ENCODE measurements around the gene CLEC12A.

Gene CLEC12A

GRCh38 chr12:9971181-9971580 lies at the start of gene CLEC12A:
CLEC12A (plus strand) TSS chr12:9971409; CDS start chr12:9971597, 188 bp downstream.
- H3K27ac ChIP-seq (ENCODE audit: low read length) = no peak within 1 kb of the TSS

GRCh38 chr12:9922429-9922828 lies 48.8 kb upstream of the CLEC12A start:
- H3K9me3 ChIP-seq (ENCODE audit: control insufficient read depth in 2 of 2, low read length in 2 of 2) = no peaks in the 10 kb centered on the region
- no peaks in the 10 kb centered on the region for H3K36me3 ChIP-seq (ENCODE audit: control insufficient read depth in 2 of 2, insufficient read depth in 2 of 2, low read length in 2 of 2)
- no peak overlapping the region for H3K27ac ChIP-seq (ENCODE audit: low read length)
- H3K4me1 ChIP-seq (ENCODE audit: control insufficient read depth, insufficient read depth, low read length) = no peaks in the 10 kb centered on the region
- no peaks in the 10 kb centered on the region for H3K27me3 ChIP-seq (ENCODE audit: control insufficient read depth in 1 of 2, insufficient read depth in 2 of 2, low read length in 2 of 2)
- no peak overlapping the region for H3K9ac ChIP-seq (ENCODE audit: low read length in 2 of 2)
- no peak overlapping the region for H3K4me3 ChIP-seq (ENCODE audit: low read length in 2 of 2)

More at GRCh38 chr12:9971181-9971580, at the start of gene CLEC12A:
- H3K9me3 ChIP-seq (ENCODE audit: control insufficient read depth in 2 of 2, low read length in 2 of 2) = no peaks in the 10 kb centered on the region
- no peaks in the 10 kb centered on the region for H3K27me3 ChIP-seq (ENCODE audit: control insufficient read depth in 1 of 2, insufficient read depth in 2 of 2, low read length in 2 of 2)
- no peaks in the 10 kb centered on the region for H3K4me1 ChIP-seq (ENCODE audit: control insufficient read depth, insufficient read depth, low read length)
- H3K4me3 ChIP-seq (ENCODE audit: low read length in 2 of 2) = no peak within 1 kb of the TSS
- H3K9ac ChIP-seq (ENCODE audit: low read length in 2 of 2) = no peak within 1 kb of the TSS
- no peaks in the 10 kb centered on the region for H3K36me3 ChIP-seq (ENCODE audit: control insufficient read depth in 2 of 2, insufficient read depth in 2 of 2, low read length in 2 of 2)

GRCh38 chr12:9925705-9926393 lies 45.4 kb upstream of the CLEC12A start:
- Histone ChIP-seq H3K36me3 (ENCODE audit: control insufficient read depth in 2 of 2, insufficient read depth in 2 of 2, low read length in 2 of 2) (no peaks in the 10 kb centered on the region), H3K27me3 (ENCODE audit: control insufficient read depth in 1 of 2, insufficient read depth in 2 of 2, low read length in 2 of 2) (no peaks in the 10 kb centered on the region), H3K9me3 (ENCODE audit: control insufficient read depth in 2 of 2, low read length in 2 of 2) (no peaks in the 10 kb centered on the region), H3K4me3 (ENCODE audit: low read length in 2 of 2) (peak overlapping the region in 1 of 2 donors; percentile 44), H3K4me1 (ENCODE audit: control insufficient read depth, insufficient read depth, low read length) (no peaks in the 10 kb centered on the region), H3K27ac (ENCODE audit: low read length) (no peak overlapping the region), H3K9ac (ENCODE audit: low read length in 2 of 2) (no peak overlapping the region)

- Histone ChIP-seq H3K4me1 (ENCODE audit: control insufficient read depth, insufficient read depth, low read length) (no peaks in the 10 kb centered on the region), H3K9me3 (ENCODE audit: control insufficient read depth in 2 of 2, low read length in 2 of 2) (no peaks in the 10 kb centered on the region), H3K27me3 (ENCODE audit: control insufficient read depth in 1 of 2, insufficient read depth in 2 of 2, low read length in 2 of 2) (no peaks in the 10 kb centered on the region), H3K4me3 (ENCODE audit: low read length in 2 of 2) (no peak overlapping the region), H3K9ac (ENCODE audit: low read length in 2 of 2) (no peak overlapping the region), H3K36me3 (ENCODE audit: control insufficient read depth in 2 of 2, insufficient read depth in 2 of 2, low read length in 2 of 2) (no peaks in the 10 kb centered on the region), H3K27ac (ENCODE audit: low read length) (no peak overlapping the region)
Observed at GRCh38 chr12:9926876-9927275, 44.3 kb upstream of the CLEC12A start.

GRCh38 chr12:9928607-9929006 lies 42.6 kb upstream of the CLEC12A start:
- Histone ChIP-seq H3K36me3 (ENCODE audit: control insufficient read depth in 2 of 2, insufficient read depth in 2 of 2, low read length in 2 of 2) (no peaks in the 10 kb centered on the region), H3K4me3 (ENCODE audit: low read length in 2 of 2) (no peak overlapping the region), H3K9me3 (ENCODE audit: control insufficient read depth in 2 of 2, low read length in 2 of 2) (no peaks in the 10 kb centered on the region), H3K27ac (ENCODE audit: low read length) (no peak overlapping the region), H3K4me1 (ENCODE audit: control insufficient read depth, insufficient read depth, low read length) (no peaks in the 10 kb centered on the region), H3K27me3 (ENCODE audit: control insufficient read depth in 1 of 2, insufficient read depth in 2 of 2, low read length in 2 of 2) (no peaks in the 10 kb centered on the region), H3K9ac (ENCODE audit: low read length in 2 of 2) (no peak overlapping the region)

GRCh38 chr12:9931245-9931644 lies 40.0 kb upstream of the CLEC12A start:
- no peaks in the 10 kb centered on the region for H3K4me1 ChIP-seq (ENCODE audit: control insufficient read depth, insufficient read depth, low read length)
- no peaks in the 10 kb centered on the region for H3K36me3 ChIP-seq (ENCODE audit: control insufficient read depth in 2 of 2, insufficient read depth in 2 of 2, low read length in 2 of 2)
- no peaks in the 10 kb centered on the region for H3K27me3 ChIP-seq (ENCODE audit: control insufficient read depth in 1 of 2, insufficient read depth in 2 of 2, low read length in 2 of 2)
- no peak overlapping the region for H3K9ac ChIP-seq (ENCODE audit: low read length in 2 of 2)
- H3K9me3 ChIP-seq (ENCODE audit: control insufficient read depth in 2 of 2, low read length in 2 of 2) = no peaks in the 10 kb centered on the region
- H3K4me3 ChIP-seq (ENCODE audit: low read length in 2 of 2) = no peak overlapping the region
- H3K27ac ChIP-seq (ENCODE audit: low read length) = no peak overlapping the region

- Histone ChIP-seq H3K4me3 (ENCODE audit: low read length in 2 of 2) (no peak within 1 kb of the TSS), H3K4me1 (ENCODE audit: control insufficient read depth, insufficient read depth, low read length) (no peaks in the 10 kb centered on the region), H3K9me3 (ENCODE audit: control insufficient read depth in 2 of 2, low read length in 2 of 2) (no peaks in the 10 kb centered on the region), H3K36me3 (ENCODE audit: control insufficient read depth in 2 of 2, insufficient read depth in 2 of 2, low read length in 2 of 2) (no peaks in the 10 kb centered on the region), H3K9ac (ENCODE audit: low read length in 2 of 2) (no peak within 1 kb of the TSS), H3K27me3 (ENCODE audit: control insufficient read depth in 1 of 2, insufficient read depth in 2 of 2, low read length in 2 of 2) (no peaks in the 10 kb centered on the region), H3K27ac (ENCODE audit: low read length) (no peak within 1 kb of the TSS)
Observed at GRCh38 chr12:9932270-9932669, 38.9 kb upstream of the CLEC12A start, which contains the start of gene CLEC2A. CLEC2A (minus strand) TSS chr12:9932370; CDS start chr12:9932329, 41 bp downstream.

- H3K36me3 ChIP-seq (ENCODE audit: control insufficient read depth in 2 of 2, insufficient read depth in 2 of 2, low read length in 2 of 2) = no peaks in the 10 kb centered on the region
- no peaks in the 10 kb centered on the region for H3K9me3 ChIP-seq (ENCODE audit: control insufficient read depth in 2 of 2, low read length in 2 of 2)
- no peak overlapping the region for H3K27ac ChIP-seq (ENCODE audit: low read length)
- no peaks in the 10 kb centered on the region for H3K27me3 ChIP-seq (ENCODE audit: control insufficient read depth in 1 of 2, insufficient read depth in 2 of 2, low read length in 2 of 2)
- no peaks in the 10 kb centered on the region for H3K4me1 ChIP-seq (ENCODE audit: control insufficient read depth, insufficient read depth, low read length)
- no peak overlapping the region for H3K9ac ChIP-seq (ENCODE audit: low read length in 2 of 2)
- H3K4me3 ChIP-seq (ENCODE audit: low read length in 2 of 2) = no peak overlapping the region
Observed at GRCh38 chr12:9933958-9934357, 37.3 kb upstream of the CLEC12A start.

GRCh38 chr12:9935026-9935425 lies 36.2 kb upstream of the CLEC12A start:
- no peaks in the 10 kb centered on the region for H3K27me3 ChIP-seq (ENCODE audit: control insufficient read depth in 1 of 2, insufficient read depth in 2 of 2, low read length in 2 of 2)

GRCh38 chr12:9936591-9936990 lies 34.6 kb upstream of the CLEC12A start:
- H3K36me3 ChIP-seq (ENCODE audit: control insufficient read depth in 2 of 2, insufficient read depth in 2 of 2, low read length in 2 of 2) = no peaks in the 10 kb centered on the region
- no peaks in the 10 kb centered on the region for H3K27me3 ChIP-seq (ENCODE audit: control insufficient read depth in 1 of 2, insufficient read depth in 2 of 2, low read length in 2 of 2)
- H3K27ac ChIP-seq (ENCODE audit: low read length) = no peak overlapping the region
- H3K9me3 ChIP-seq (ENCODE audit: control insufficient read depth in 2 of 2, low read length in 2 of 2) = no peaks in the 10 kb centered on the region
- no peak overlapping the region for H3K9ac ChIP-seq (ENCODE audit: low read length in 2 of 2)
- no peak overlapping the region for H3K4me3 ChIP-seq (ENCODE audit: low read length in 2 of 2)
- no peaks in the 10 kb centered on the region for H3K4me1 ChIP-seq (ENCODE audit: control insufficient read depth, insufficient read depth, low read length)

More at GRCh38 chr12:9935026-9935425, 36.2 kb upstream of the CLEC12A start:
- H3K4me3 ChIP-seq (ENCODE audit: low read length in 2 of 2) = no peak overlapping the region
- no peaks in the 10 kb centered on the region for H3K4me1 ChIP-seq (ENCODE audit: control insufficient read depth, insufficient read depth, low read length)
- H3K27ac ChIP-seq (ENCODE audit: low read length) = no peak overlapping the region
- H3K36me3 ChIP-seq (ENCODE audit: control insufficient read depth in 2 of 2, insufficient read depth in 2 of 2, low read length in 2 of 2) = no peaks in the 10 kb centered on the region
- no peaks in the 10 kb centered on the region for H3K9me3 ChIP-seq (ENCODE audit: control insufficient read depth in 2 of 2, low read length in 2 of 2)
- no peak overlapping the region for H3K9ac ChIP-seq (ENCODE audit: low read length in 2 of 2)

GRCh38 chr12:9940375-9940774 lies 30.8 kb upstream of the CLEC12A start:
- no peak overlapping the region for H3K9ac ChIP-seq (ENCODE audit: low read length in 2 of 2)
- peaks cover 0 to 3% of the 10 kb centered on the region in 2 donors for H3K27me3 ChIP-seq (ENCODE audit: control insufficient read depth in 1 of 2, insufficient read depth in 2 of 2, low read length in 2 of 2)
- no peak overlapping the region for H3K27ac ChIP-seq (ENCODE audit: low read length)
- H3K9me3 ChIP-seq (ENCODE audit: control insufficient read depth in 2 of 2, low read length in 2 of 2) = no peaks in the 10 kb centered on the region
- no peaks in the 10 kb centered on the region for H3K4me1 ChIP-seq (ENCODE audit: control insufficient read depth, insufficient read depth, low read length)
- no peaks in the 10 kb centered on the region for H3K36me3 ChIP-seq (ENCODE audit: control insufficient read depth in 2 of 2, insufficient read depth in 2 of 2, low read length in 2 of 2)
- no peak overlapping the region for H3K4me3 ChIP-seq (ENCODE audit: low read length in 2 of 2)

Data from stomach smooth muscle (tissue), 2 donors.